ENCODE results near the gene CSGALNACT2.

The CSGALNACT2 gene

DNA sequence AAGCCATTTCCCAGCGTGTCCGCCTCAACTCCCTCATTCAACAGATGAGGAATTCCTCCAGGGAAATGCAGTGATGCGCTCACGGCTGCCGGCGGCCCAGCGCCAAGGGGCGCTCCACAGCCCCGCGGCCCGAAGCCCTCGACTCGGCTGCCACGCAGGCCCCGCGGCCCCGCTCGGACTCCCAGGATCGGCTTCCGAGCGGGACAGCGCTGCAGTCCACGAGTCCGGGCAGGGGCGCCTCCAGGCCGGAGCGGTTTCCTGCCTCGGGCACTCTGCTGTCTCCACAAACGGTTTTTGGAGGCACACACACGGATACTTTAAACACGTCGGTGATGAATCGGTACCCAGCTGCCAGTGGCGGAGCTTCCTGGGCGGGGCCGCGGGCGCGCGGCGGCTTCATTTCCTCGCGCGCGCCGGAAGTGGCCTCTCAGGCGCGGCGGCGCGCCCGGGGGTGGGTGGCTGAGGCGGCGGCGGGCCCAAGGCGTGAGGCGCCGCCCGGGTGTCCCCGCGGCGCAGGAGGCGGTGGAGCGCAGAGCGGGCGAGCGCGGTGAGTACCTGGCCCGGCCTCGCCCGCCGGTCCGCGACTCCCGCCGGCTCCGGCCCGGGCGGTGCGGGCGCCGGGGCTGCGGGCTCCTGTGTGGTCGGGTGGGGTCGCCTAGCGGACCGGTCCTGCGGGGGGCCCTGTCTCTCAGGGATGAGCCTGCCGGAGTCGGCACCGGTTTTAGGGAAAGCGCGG, at the start of gene CSGALNACT2:
Gene CSGALNACT2, plus strand, starts transcription at position 425 of the 736 bp plus-strand sequence. CDS start 16,705 bp downstream, outside the sequence.
- peak within 1 kb of the TSS; percentile 92 for H3K27ac ChIP-seq
- DNase-seq: peak; percentile 75
- TF ChIP-seq, protein P1, sequence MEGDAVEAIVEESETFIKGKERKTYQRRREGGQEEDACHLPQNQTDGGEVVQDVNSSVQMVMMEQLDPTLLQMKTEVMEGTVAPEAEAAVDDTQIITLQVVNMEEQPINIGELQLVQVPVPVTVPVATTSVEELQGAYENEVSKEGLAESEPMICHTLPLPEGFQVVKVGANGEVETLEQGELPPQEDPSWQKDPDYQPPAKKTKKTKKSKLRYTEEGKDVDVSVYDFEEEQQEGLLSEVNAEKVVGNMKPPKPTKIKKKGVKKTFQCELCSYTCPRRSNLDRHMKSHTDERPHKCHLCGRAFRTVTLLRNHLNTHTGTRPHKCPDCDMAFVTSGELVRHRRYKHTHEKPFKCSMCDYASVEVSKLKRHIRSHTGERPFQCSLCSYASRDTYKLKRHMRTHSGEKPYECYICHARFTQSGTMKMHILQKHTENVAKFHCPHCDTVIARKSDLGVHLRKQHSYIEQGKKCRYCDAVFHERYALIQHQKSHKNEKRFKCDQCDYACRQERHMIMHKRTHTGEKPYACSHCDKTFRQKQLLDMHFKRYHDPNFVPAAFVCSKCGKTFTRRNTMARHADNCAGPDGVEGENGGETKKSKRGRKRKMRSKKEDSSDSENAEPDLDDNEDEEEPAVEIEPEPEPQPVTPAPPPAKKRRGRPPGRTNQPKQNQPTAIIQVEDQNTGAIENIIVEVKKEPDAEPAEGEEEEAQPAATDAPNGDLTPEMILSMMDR (IDR thresholded peaks at IDR 0.05; ENCODE audit: low read depth, low read length, missing control alignments): no peak
- H3K4me3 ChIP-seq (ENCODE audit: low read depth, low read length): peak within 1 kb of the TSS; percentile 89
- in situ Hi-C loops (cut with HindIII; ENCODE audit: low pct_ligation_motif_present, low sequenced_read_pairs): no loop called here
- H3K36me3 ChIP-seq (replicated peaks): no peaks in the 10 kb centered on the region
- no peaks in the 10 kb centered on the region for H3K27me3 ChIP-seq (replicated peaks)

DNA sequence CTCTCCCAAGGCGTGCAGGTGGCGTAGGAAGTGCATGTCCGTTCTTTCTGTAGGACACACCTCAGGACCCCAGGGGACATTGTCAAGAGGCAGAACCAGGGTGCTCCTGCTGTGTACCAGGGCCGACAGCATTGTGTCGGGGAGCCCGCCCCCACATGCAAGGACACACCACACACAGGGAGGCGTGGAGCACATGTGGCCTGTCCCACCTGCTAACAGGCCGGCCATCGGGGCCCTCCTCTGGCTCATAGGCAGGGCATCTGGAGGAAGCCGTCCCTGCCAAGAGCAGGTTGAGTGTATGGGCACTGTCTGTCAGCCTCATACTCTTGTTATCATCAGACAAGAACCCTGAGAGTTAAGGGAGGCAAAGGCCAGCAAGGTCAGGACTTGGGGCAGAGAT, 48.7 kb upstream of the CSGALNACT2 start:
- Histone ChIP-seq H3K4me3 (ENCODE audit: low read depth, low read length) (no peak overlapping the region), H3K27ac (no peak overlapping the region), H3K36me3 (replicated peaks) (no peaks in the 10 kb centered on the region), H3K27me3 (replicated peaks) (no peaks in the 10 kb centered on the region)
- in situ Hi-C loops (cut with HindIII; ENCODE audit: low pct_ligation_motif_present, low sequenced_read_pairs): no loop called here
- TF ChIP-seq, protein P1 (IDR thresholded peaks at IDR 0.05; ENCODE audit: low read depth, low read length, missing control alignments): no peak
- DNase-seq: no peak

GRCh38 chr10:43090188-43090587, 48.1 kb upstream of the CSGALNACT2 start:
- no peak for DNase-seq
- no peak overlapping the region for H3K4me3 ChIP-seq (ENCODE audit: low read depth, low read length)
- TF ChIP-seq, protein P1 (IDR thresholded peaks at IDR 0.05; ENCODE audit: low read depth, low read length, missing control alignments): no peak
- no peaks in the 10 kb centered on the region for H3K36me3 ChIP-seq (replicated peaks)
- in situ Hi-C loops (cut with HindIII; ENCODE audit: low pct_ligation_motif_present, low sequenced_read_pairs): no loop called here
- H3K27me3 ChIP-seq (replicated peaks): no peaks in the 10 kb centered on the region
- no peak overlapping the region for H3K27ac ChIP-seq

DNA sequence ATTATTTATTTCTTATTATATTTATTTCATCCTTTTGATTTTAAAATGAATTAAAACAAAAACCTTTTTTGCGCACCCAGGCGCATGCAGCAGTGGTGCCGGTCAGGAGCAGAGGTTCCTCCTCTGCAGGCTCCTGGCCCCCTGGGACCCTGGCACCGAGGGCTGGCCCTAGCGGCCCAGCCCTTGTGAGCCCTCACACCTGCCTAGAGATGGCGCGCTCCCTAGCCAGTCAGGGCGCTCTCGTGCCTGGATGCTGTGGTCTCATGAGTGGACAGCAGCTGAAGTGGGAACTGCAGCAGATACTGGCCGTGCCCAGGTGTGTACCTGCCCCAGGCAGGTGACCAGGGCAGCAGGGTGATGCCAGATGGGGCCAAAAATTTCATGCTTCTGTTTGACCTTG, 47.6 kb upstream of the CSGALNACT2 start:
- DNase-seq: no peak
- Histone ChIP-seq H3K27me3 (replicated peaks) (no peaks in the 10 kb centered on the region), H3K36me3 (replicated peaks) (no peaks in the 10 kb centered on the region), H3K4me3 (ENCODE audit: low read depth, low read length) (no peak overlapping the region), H3K27ac (no peak overlapping the region)
- in situ Hi-C loops (cut with HindIII; ENCODE audit: low pct_ligation_motif_present, low sequenced_read_pairs): no loop called here
- TF ChIP-seq, protein P1 (IDR thresholded peaks at IDR 0.05; ENCODE audit: low read depth, low read length, missing control alignments): no peak

GRCh38 chr10:43091846-43092245, 46.4 kb upstream of the CSGALNACT2 start:
- H3K36me3 ChIP-seq (replicated peaks): no peaks in the 10 kb centered on the region
- no peaks in the 10 kb centered on the region for H3K27me3 ChIP-seq (replicated peaks)
- DNase-seq: no peak
- H3K4me3 ChIP-seq (ENCODE audit: low read depth, low read length): no peak overlapping the region
- TF ChIP-seq, protein P1 (IDR thresholded peaks at IDR 0.05; ENCODE audit: low read depth, low read length, missing control alignments): no peak
- no peak overlapping the region for H3K27ac ChIP-seq
- in situ Hi-C loops (cut with HindIII; ENCODE audit: low pct_ligation_motif_present, low sequenced_read_pairs): no loop called here
